ENCODE data around the gene CDKN2B-AS1. TPM values are rescaled to one million over a fixed set of nuclear protein-coding genes. Genes with fewer than 3 reads are reported as not detected.
A peak's percentile ranks its signal among the peaks of the same experiment; 100 is the strongest.

CDKN2B-AS1 gene
- polyA plus RNA-seq, 4 donors, result 1.3 to 8.7 (median 5.1) TPM

- FAIRE-seq (no peak), DNase-seq (peak; percentile 77 to 93)
- no peaks in the 10 kb centered on the region for H3K36me3 ChIP-seq (ENCODE audit: control insufficient read depth in 3 of 3, insufficient read depth in 2 of 3, low read depth in 1 of 3, low read length in 3 of 3)
- peaks cover 0 to 16% (median 0%) of the 10 kb centered on the region in 3 donors for H3K4me1 ChIP-seq (ENCODE audit: control insufficient read depth in 3 of 3, insufficient read depth in 2 of 3, low read depth in 1 of 3, low read length in 2 of 3)
- no peak overlapping the region for H3K4me3 ChIP-seq (ENCODE audit: low read depth in 1 of 3, low read length in 3 of 3)
- peak overlapping the region in 2 of 3 donors; percentile 41 to 65 for H3K27ac ChIP-seq (ENCODE audit: low read depth in 1 of 3, low read length in 2 of 3)
- no peaks in the 10 kb centered on the region for H3K27me3 ChIP-seq (ENCODE audit: control insufficient read depth in 3 of 3, insufficient read depth in 3 of 3, low read length in 3 of 3)
- no peaks in the 10 kb centered on the region for H3K9me3 ChIP-seq (ENCODE audit: control insufficient read depth in 2 of 2, insufficient read depth in 1 of 2, low read depth in 1 of 2, low read length in 1 of 2)
- WGBS, 3 donors, result 29 to 63% (median 49%) methylated on average over 1 of the region's 1 CpG
Measured at GRCh38 chr9:22088717-22089061, 94.1 kb downstream of the CDKN2B-AS1 start.

- Histone ChIP-seq H3K36me3 (ENCODE audit: control insufficient read depth in 3 of 3, insufficient read depth in 2 of 3, low read depth in 1 of 3, low read length in 3 of 3) (no peaks in the 10 kb centered on the region), H3K4me3 (ENCODE audit: low read depth in 1 of 3, low read length in 3 of 3) (no peak overlapping the region), H3K9me3 (ENCODE audit: control insufficient read depth in 2 of 2, insufficient read depth in 1 of 2, low read depth in 1 of 2, low read length in 1 of 2) (no peaks in the 10 kb centered on the region), H3K4me1 (ENCODE audit: control insufficient read depth in 3 of 3, insufficient read depth in 2 of 3, low read depth in 1 of 3, low read length in 2 of 3) (peaks cover 3 to 29% (median 6%) of the 10 kb centered on the region in 3 donors), H3K27ac (ENCODE audit: low read depth in 1 of 3, low read length in 2 of 3) (peak overlapping the region in 2 of 3 donors; percentile 55 to 66), H3K27me3 (ENCODE audit: control insufficient read depth in 3 of 3, insufficient read depth in 3 of 3, low read length in 3 of 3) (no peaks in the 10 kb centered on the region)
- WGBS, 3 donors, result 11 to 48% (median 29%) methylated on average over 1 of the region's 1 CpG
- DNase-seq, result peak; percentile 66 to 68
- no peak for FAIRE-seq
Measured at GRCh38 chr9:22097707-22098106, 103.1 kb downstream of the CDKN2B-AS1 start.

- H3K4me3 ChIP-seq (ENCODE audit: low read depth in 1 of 3, low read length in 3 of 3), result no peak overlapping the region
- H3K27ac ChIP-seq (ENCODE audit: low read depth in 1 of 3, low read length in 2 of 3), result peak overlapping the region; percentile 61 to 77 (median 70)
- H3K36me3 ChIP-seq (ENCODE audit: control insufficient read depth in 3 of 3, insufficient read depth in 2 of 3, low read depth in 1 of 3, low read length in 3 of 3), result no peaks in the 10 kb centered on the region
- no peaks in the 10 kb centered on the region for H3K9me3 ChIP-seq (ENCODE audit: control insufficient read depth in 2 of 2, insufficient read depth in 1 of 2, low read depth in 1 of 2, low read length in 1 of 2)
- DNase-seq (peak; percentile 82 to 95), FAIRE-seq (peak; percentile 39)
- WGBS, 3 donors, result 63 to 70% (median 69%) methylated on average over 3 of the region's 3 CpGs
- peaks cover 3 to 40% (median 6%) of the 10 kb centered on the region in 3 donors for H3K4me1 ChIP-seq (ENCODE audit: control insufficient read depth in 3 of 3, insufficient read depth in 2 of 3, low read depth in 1 of 3, low read length in 2 of 3)
- H3K27me3 ChIP-seq (ENCODE audit: control insufficient read depth in 3 of 3, insufficient read depth in 3 of 3, low read length in 3 of 3), result no peaks in the 10 kb centered on the region
Measured at GRCh38 chr9:22098643-22099332, 104.2 kb downstream of the CDKN2B-AS1 start.

GRCh38 chr9:22100626-22101025 lies 106.0 kb downstream of the CDKN2B-AS1 start:
- Histone ChIP-seq H3K27me3 (ENCODE audit: control insufficient read depth in 3 of 3, insufficient read depth in 3 of 3, low read length in 3 of 3) (no peaks in the 10 kb centered on the region), H3K36me3 (ENCODE audit: control insufficient read depth in 3 of 3, insufficient read depth in 2 of 3, low read depth in 1 of 3, low read length in 3 of 3) (no peaks in the 10 kb centered on the region), H3K4me3 (ENCODE audit: low read depth in 1 of 3, low read length in 3 of 3) (no peak overlapping the region), H3K4me1 (ENCODE audit: control insufficient read depth in 3 of 3, insufficient read depth in 2 of 3, low read depth in 1 of 3, low read length in 2 of 3) (peaks cover 6 to 52% (median 7%) of the 10 kb centered on the region in 3 donors), H3K9me3 (ENCODE audit: control insufficient read depth in 2 of 2, insufficient read depth in 1 of 2, low read depth in 1 of 2, low read length in 1 of 2) (no peaks in the 10 kb centered on the region), H3K27ac (ENCODE audit: low read depth in 1 of 3, low read length in 2 of 3) (no peak overlapping the region)
- FAIRE-seq (no peak), DNase-seq (no peak)
- WGBS, 3 donors, result 75 to 97% (median 90%) methylated on average over 2 of the region's 2 CpGs

- H3K27ac ChIP-seq (ENCODE audit: low read depth in 1 of 3, low read length in 2 of 3), result peak overlapping the region; percentile 65 to 92 (median 77)
- H3K4me1 ChIP-seq (ENCODE audit: control insufficient read depth in 3 of 3, insufficient read depth in 2 of 3, low read depth in 1 of 3, low read length in 2 of 3), result peaks cover 7 to 59% (median 9%) of the 10 kb centered on the region in 3 donors
- FAIRE-seq (no peak), DNase-seq (peak; percentile 50 to 82)
- H3K4me3 ChIP-seq (ENCODE audit: low read depth in 1 of 3, low read length in 3 of 3), result no peak overlapping the region
- WGBS, 3 donors, result 59 to 76% (median 72%) methylated on average over 4 of the region's 4 CpGs
- H3K36me3 ChIP-seq (ENCODE audit: control insufficient read depth in 3 of 3, insufficient read depth in 2 of 3, low read depth in 1 of 3, low read length in 3 of 3), result no peaks in the 10 kb centered on the region
- H3K27me3 ChIP-seq (ENCODE audit: control insufficient read depth in 3 of 3, insufficient read depth in 3 of 3, low read length in 3 of 3), result no peaks in the 10 kb centered on the region
- H3K9me3 ChIP-seq (ENCODE audit: control insufficient read depth in 2 of 2, insufficient read depth in 1 of 2, low read depth in 1 of 2, low read length in 1 of 2), result no peaks in the 10 kb centered on the region
Measured at GRCh38 chr9:22102146-22103053, 107.8 kb downstream of the CDKN2B-AS1 start.

GRCh38 chr9:22103685-22104575 lies 109.3 kb downstream of the CDKN2B-AS1 start:
- FAIRE-seq (no peak), DNase-seq (peak; percentile 85 to 96)
- 14 to 67% (median 37%) methylated on average over 4 of the region's 4 CpGs for WGBS, 3 donors
- Histone ChIP-seq H3K4me3 (ENCODE audit: low read depth in 1 of 3, low read length in 3 of 3) (no peak overlapping the region), H3K27ac (ENCODE audit: low read depth in 1 of 3, low read length in 2 of 3) (peak overlapping the region; percentile 77 to 81 (median 79)), H3K36me3 (ENCODE audit: control insufficient read depth in 3 of 3, insufficient read depth in 2 of 3, low read depth in 1 of 3, low read length in 3 of 3) (no peaks in the 10 kb centered on the region), H3K4me1 (ENCODE audit: control insufficient read depth in 3 of 3, insufficient read depth in 2 of 3, low read depth in 1 of 3, low read length in 2 of 3) (peaks cover 11 to 62% (median 11%) of the 10 kb centered on the region in 3 donors), H3K9me3 (ENCODE audit: control insufficient read depth in 2 of 2, insufficient read depth in 1 of 2, low read depth in 1 of 2, low read length in 1 of 2) (no peaks in the 10 kb centered on the region), H3K27me3 (ENCODE audit: control insufficient read depth in 3 of 3, insufficient read depth in 3 of 3, low read length in 3 of 3) (no peaks in the 10 kb centered on the region)

GRCh38 chr9:22105005-22105722 lies 110.6 kb downstream of the CDKN2B-AS1 start:
- no peaks in the 10 kb centered on the region for H3K36me3 ChIP-seq (ENCODE audit: control insufficient read depth in 3 of 3, insufficient read depth in 2 of 3, low read depth in 1 of 3, low read length in 3 of 3)
- WGBS, 3 donors, result 70 to 74% (median 70%) methylated on average over 4 of the region's 4 CpGs
- H3K9me3 ChIP-seq (ENCODE audit: control insufficient read depth in 2 of 2, insufficient read depth in 1 of 2, low read depth in 1 of 2, low read length in 1 of 2), result no peaks in the 10 kb centered on the region
- peaks cover 9 to 64% (median 11%) of the 10 kb centered on the region in 3 donors for H3K4me1 ChIP-seq (ENCODE audit: control insufficient read depth in 3 of 3, insufficient read depth in 2 of 3, low read depth in 1 of 3, low read length in 2 of 3)
- no peak overlapping the region for H3K4me3 ChIP-seq (ENCODE audit: low read depth in 1 of 3, low read length in 3 of 3)
- H3K27ac ChIP-seq (ENCODE audit: low read depth in 1 of 3, low read length in 2 of 3), result peak overlapping the region in 1 of 3 donors; percentile 50
- FAIRE-seq (no peak), DNase-seq (no peak)
- no peaks in the 10 kb centered on the region for H3K27me3 ChIP-seq (ENCODE audit: control insufficient read depth in 3 of 3, insufficient read depth in 3 of 3, low read length in 3 of 3)
